H1 (cell line): ENCODE results near the gene POLR2H. TPM values are rescaled to one million over a fixed set of nuclear protein-coding genes. Genes with fewer than 3 reads are reported as not detected.

ENCODE experiments used
- CTCF ChIA-PET: fragments of 300-600 bp; sonication (Branson Sonifier 250); formaldehyde crosslinking; loops from one replicate; lab custom pipeline; 2021; ENCODE audit not compliant: partially characterized antibody; lab: Charles Lee
- POLR2A ChIA-PET: fragments of 300-600 bp; sonication (Branson Sonifier 250); formaldehyde crosslinking; loops from one replicate; lab custom pipeline; 2021; ENCODE audit warnings: inconsistent platforms; ENCODE audit not compliant: partially characterized antibody; lab: Charles Lee
- DNase-seq, 2 experiments: peaks; one replicate each; pipeline versions ENCODE4 v3.0.0 to v3.0.0-alpha.2; 2010 to 2022; ENCODE audit warnings: low spot score in 2 of 2, low read depth in 1 of 2, mixed read lengths in 1 of 2
- FAIRE-seq: peaks from 2 replicates; lab custom pipeline; 2011; peaks lifted over from hg19 to GRCh38; lab: Jason Lieb, UNC
- H2AFZ ChIP-seq: 2 replicates; pipeline ENCODE4 v1.8.1; 2012; ENCODE audit warnings: low read length, inconsistent platforms
- H2AK5ac ChIP-seq: 2 replicates; pipeline ENCODE4 v1.6.1; 2013; ENCODE audit warnings: low read depth, low read length
- H2BK120ac ChIP-seq: replicated peaks from 2 replicates; pipeline ENCODE3; 2013; ENCODE audit warnings: low read depth, low read length, inconsistent platforms
- H2BK12ac ChIP-seq: 2 replicates; pipeline ENCODE4 v1.6.1; 2013; ENCODE audit warnings: low read depth, low read length
- H2BK15ac ChIP-seq: 2 replicates; pipeline ENCODE4 v1.6.1; 2013; ENCODE audit warnings: low read length
- H2BK20ac ChIP-seq: 2 replicates; pipeline ENCODE4 v1.6.1; 2013; ENCODE audit warnings: low read length
- H2BK5ac ChIP-seq: 2 replicates; pipeline ENCODE4 v1.6.1; 2013; ENCODE audit warnings: low read depth, low read length
- H3K14ac ChIP-seq: 2 replicates; pipeline ENCODE4 v1.6.1; 2013; ENCODE audit warnings: inconsistent platforms; ENCODE audit not compliant: insufficient read length
- H3K18ac ChIP-seq: 2 replicates; pipeline ENCODE4 v1.6.1; 2013; ENCODE audit warnings: low read length; ENCODE audit errors: extremely low read depth
- H3K23ac ChIP-seq: 2 replicates; pipeline ENCODE4 v1.6.1; 2013; ENCODE audit warnings: inconsistent platforms; ENCODE audit not compliant: insufficient read length
- H3K23me2 ChIP-seq: 2 replicates; pipeline ENCODE4 v1.6.1; 2013; ENCODE audit warnings: low read depth, low read length
- H3K27ac ChIP-seq: 2 replicates; pipeline ENCODE4 v1.6.1; 2011; ENCODE audit warnings: low read depth, low read length, inconsistent platforms
- H3K27me3 ChIP-seq, 4 experiments: replicated peaks in 1 of 4; 1 replicate in 1 of 4; 2 replicates in 3 of 4; pipeline versions ENCODE4 v1.6.1 to v1.8.1; 2011 to 2013; ENCODE audit warnings: low read length in 3 of 4, mild to moderate bottlenecking in 3 of 4, inconsistent platforms in 2 of 4, mixed read lengths in 2 of 4, moderate library complexity in 1 of 4; ENCODE audit not compliant: control insufficient read depth in 3 of 4, insufficient read depth in 3 of 4; ENCODE audit errors: extremely low read depth in 1 of 4
- H3K36me3 ChIP-seq, 4 experiments: 2 replicates each; pipeline versions ENCODE4 v1.6.1 to v1.8.1; 2011 to 2013; ENCODE audit warnings: mild to moderate bottlenecking in 4 of 4, low read length in 3 of 4, moderate library complexity in 2 of 4, control low read depth in 1 of 4, inconsistent platforms in 1 of 4; ENCODE audit not compliant: insufficient read depth in 4 of 4, control insufficient read depth in 2 of 4
- H3K4ac ChIP-seq: replicated peaks from 2 replicates; pipeline ENCODE3; 2013; ENCODE audit warnings: low read length, low read depth, mixed read lengths, inconsistent platforms; ENCODE audit not compliant: insufficient read length
- H3K4me1 ChIP-seq, 4 experiments: replicated peaks in 1 of 4; 1 replicate in 1 of 4; 2 replicates in 3 of 4; pipeline versions ENCODE4 v1.6.1 to v1.8.1; 2011 to 2013; ENCODE audit warnings: low read length in 3 of 4, inconsistent platforms in 2 of 4, mixed read lengths in 1 of 4; ENCODE audit not compliant: insufficient read depth in 4 of 4, control insufficient read depth in 3 of 4
- H3K4me2 ChIP-seq, 2 experiments: 2 replicates each; pipeline versions ENCODE4 v1.6.1 to v1.8.1; 2011 to 2013; ENCODE audit warnings: low read depth in 2 of 2, low read length in 2 of 2, control low read depth in 1 of 2, inconsistent platforms in 1 of 2, mild to moderate bottlenecking in 1 of 2; ENCODE audit not compliant: insufficient read depth in 1 of 2
- H3K4me3 ChIP-seq, 4 experiments: fragments of 200-600, 300-600 bp in 1 of 4; sonication (generic), shearing (Covaris generic), sonication (Bioruptor Twin) in 1 of 4; 2 replicates each; pipeline versions ENCODE4 v1.5.1 to v1.8.1; 2011 to 2016; ENCODE audit warnings: low read length in 4 of 4, low read depth in 3 of 4, control low read depth in 2 of 4, inconsistent platforms in 2 of 4, mild to moderate bottlenecking in 2 of 4, mixed read lengths in 1 of 4, moderate library complexity in 1 of 4; ENCODE audit not compliant: insufficient read depth in 2 of 4; ENCODE audit errors: extremely low read depth in 1 of 4
- H3K56ac ChIP-seq: replicated peaks from 2 replicates; pipeline ENCODE3; 2013; ENCODE audit warnings: low read depth, mild to moderate bottlenecking, mixed read lengths, low read length, inconsistent platforms; ENCODE audit not compliant: insufficient read length
- H3K79me1 ChIP-seq: 2 replicates; pipeline ENCODE4 v1.6.1; 2013; ENCODE audit warnings: low read depth, low read length, control low read depth
- H3K79me2 ChIP-seq, 2 experiments: 2 replicates each; pipeline versions ENCODE4 v1.6.1 to v1.8.1; 2012 to 2013; ENCODE audit warnings: low read length in 2 of 2, mild to moderate bottlenecking in 2 of 2, inconsistent platforms in 1 of 2; ENCODE audit not compliant: insufficient read depth in 2 of 2, control insufficient read depth in 1 of 2
- H3K9ac ChIP-seq, 4 experiments: replicated peaks in 1 of 4; 1 replicate in 1 of 4; 2 replicates in 3 of 4; pipeline versions ENCODE4 v1.6.1 to v1.8.1; 2011 to 2013; ENCODE audit warnings: low read depth in 3 of 4, low read length in 3 of 4, control low read depth in 2 of 4, mild to moderate bottlenecking in 2 of 4, moderate library complexity in 2 of 4, inconsistent platforms in 1 of 4; ENCODE audit errors: extremely low read depth in 1 of 4
- H3K9me3 ChIP-seq, 2 experiments: 2 replicates each; pipeline versions ENCODE4 v1.6.1 to v1.8.1; 2012 to 2013; ENCODE audit warnings: mild to moderate bottlenecking in 2 of 2, moderate library complexity in 2 of 2, control low read depth in 1 of 2, inconsistent platforms in 1 of 2, low read depth in 1 of 2, low read length in 1 of 2, mixed read lengths in 1 of 2; ENCODE audit not compliant: insufficient read depth in 2 of 2
- H4K20me1 ChIP-seq, 2 experiments: replicated peaks in 1 of 2; 2 replicates each; pipeline versions ENCODE3 to v1.8.1; 2011 to 2013; ENCODE audit warnings: inconsistent platforms in 2 of 2, low read length in 2 of 2, mild to moderate bottlenecking in 1 of 2; ENCODE audit not compliant: insufficient read depth in 2 of 2, control insufficient read depth in 1 of 2
- H4K5ac ChIP-seq: 2 replicates; pipeline ENCODE4 v1.6.1; 2013; ENCODE audit warnings: low read length, low read depth, mixed read lengths, inconsistent platforms; ENCODE audit not compliant: insufficient read length
- H4K8ac ChIP-seq: 2 replicates; pipeline ENCODE4 v1.8.0; 2013; ENCODE audit warnings: mild to moderate bottlenecking, moderate library complexity, low read length, inconsistent platforms; ENCODE audit not compliant: insufficient read depth; ENCODE audit errors: extremely low read depth
- H4K91ac ChIP-seq: replicated peaks from 2 replicates; pipeline ENCODE3; 2013; ENCODE audit warnings: low read length, mixed read lengths, inconsistent platforms; ENCODE audit not compliant: insufficient read length
- BRCA1 ChIP-seq: IDR thresholded peaks from 2 replicates; pipeline ENCODE4 v1.6.1; 2012; ENCODE audit warnings: low read depth, low read length, improper control_type of control experiment
- CBX8 ChIP-seq: fragments of 300-800, 300-1000 bp; sonication (generic); IDR thresholded peaks from 2 replicates; pipeline ENCODE4 v1.7.1; 2016; ENCODE audit warnings: low read depth, low read length, borderline replicate concordance
- EGR1 ChIP-seq: IDR thresholded peaks from 2 replicates; pipeline ENCODE4 v1.6.1; 2011; ENCODE audit warnings: low read depth, low read length, borderline replicate concordance
- JUN ChIP-seq: IDR thresholded peaks from 2 replicates; pipeline ENCODE4 v1.6.1; 2011; ENCODE audit warnings: low read depth, mild to moderate bottlenecking, improper control_type of control experiment, low read length
- KDM1A ChIP-seq: fragments of 200-600, 300-600 bp; sonication (generic); IDR thresholded peaks from 2 replicates; pipeline ENCODE4 v1.7.1; 2016; ENCODE audit warnings: mild to moderate bottlenecking, low read length, borderline replicate concordance
- KDM5A ChIP-seq: fragments of 200-600 bp; IDR thresholded peaks from 2 replicates; pipeline ENCODE4 v1.7.1; 2012; ENCODE audit warnings: mild to moderate bottlenecking, low read length, inconsistent platforms, mixed read lengths
- RNF2 ChIP-seq: fragments of 200-900, 300-1000 bp; sonication (generic); IDR thresholded peaks from 2 replicates; pipeline ENCODE4 v1.7.1; 2016; ENCODE audit warnings: borderline replicate concordance, low read depth, mild to moderate bottlenecking, antibody characterized with exemption, low read length; ENCODE audit not compliant: poor library complexity, severe bottlenecking; ENCODE audit errors: missing control alignments
- SP4 ChIP-seq: IDR thresholded peaks from 2 replicates; pipeline ENCODE4 v1.6.1; 2012; ENCODE audit warnings: low read length, inconsistent platforms
- TCF12 ChIP-seq: IDR thresholded peaks from 2 replicates; pipeline ENCODE4 v1.6.1; 2011; ENCODE audit warnings: low read depth, mild to moderate bottlenecking, low read length
- WGBS, 2 experiments: shearing (Covaris generic) in 1 of 2; methylation state at CpG; one replicate each; pipeline versions ENCODE4 v1.1.6 to v1.1.7; 2013 to 2015; ENCODE audit warnings: low lambda C conversion rate in 2 of 2, mixed read lengths in 2 of 2, inconsistent platforms in 1 of 2, low coverage in 1 of 2, missing lambda C conversion rate in 1 of 2; ENCODE audit not compliant: insufficient replicate concordance in 2 of 2, insufficient coverage in 1 of 2, insufficient read length in 1 of 2; ENCODE audit errors: extremely low coverage in 1 of 2, missing lambda C conversion rate in 1 of 2; 5-methylcytosine and 5-hydroxymethylcytosine counted together
- polyA plus RNA-seq, 7 experiments: library from polyadenylated mRNA; depleted of rRNA in 3 of 7; stranded (reverse) in 5 of 7; unstranded in 2 of 7; fragments of >200 nt in 5 of 7; fragments of 200-250 nt in 2 of 7; gene quantifications; 1 replicate in 5 of 7; 2 replicates in 1 of 7; 4 replicates in 1 of 7; pipeline versions ENCODE4 v1.2.1 to v1.2.3, GENCODE V29; 2011 to 2013; ENCODE audit warnings: missing spikeins in 2 of 7, mixed read lengths in 2 of 7
- total RNA-seq: library from RNA; stranded (reverse); fragmentation: NEBNext Ultra II Directional; extraction: Animal tissue kit (Norgen Biotek cat#: 25700); gene quantifications from 2 replicates; pipeline ENCODE4 v1.2.1, GENCODE V29; 2021
- TF ChIP-seq, protein P1 (sequence below): IDR thresholded peaks from 2 replicates; pipeline ENCODE4 v1.6.1; 2012; ENCODE audit warnings: inconsistent platforms
- TF ChIP-seq, protein P2 (sequence below): IDR thresholded peaks from 2 replicates; pipeline ENCODE4 v1.6.1; 2012; ENCODE audit warnings: inconsistent platforms

Gene POLR2H
- total and polyA plus RNA-seq, 2 of the 8 experiments (the other 6 are each of a cell fraction or from before 2014, with no cell fraction given), result 113 to 335 TPM

DNA sequence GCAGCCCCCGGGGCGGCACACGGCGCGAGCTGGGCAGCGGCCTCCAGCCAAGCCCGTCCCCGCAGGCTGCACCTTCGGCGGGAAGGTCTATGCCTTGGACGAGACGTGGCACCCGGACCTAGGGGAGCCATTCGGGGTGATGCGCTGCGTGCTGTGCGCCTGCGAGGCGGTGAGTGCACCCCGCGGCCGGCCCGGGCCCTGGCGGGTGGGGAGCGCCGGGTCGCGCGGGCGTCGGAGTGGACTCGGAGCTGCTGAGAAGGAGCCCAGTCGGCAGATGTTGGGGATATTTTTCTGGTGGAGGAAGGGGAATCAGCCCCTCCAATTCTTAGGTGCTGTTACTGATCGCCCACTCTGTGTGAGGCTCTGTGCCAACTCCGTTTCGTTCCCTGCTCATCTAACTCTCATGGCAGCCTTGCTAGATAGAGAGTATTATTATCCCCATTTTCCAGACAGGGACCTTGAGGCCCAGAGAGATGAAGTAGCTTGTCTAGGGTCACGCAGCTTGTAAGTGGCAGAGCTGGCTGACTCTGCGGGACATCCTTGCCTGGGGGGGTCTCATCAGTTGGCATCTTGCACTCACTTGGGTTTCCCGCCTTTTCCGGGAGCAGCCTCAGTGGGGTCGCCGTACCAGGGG lies 19.2 kb downstream of the POLR2H start:
- H2BK15ac ChIP-seq, result no peak overlapping the region
- peak overlapping the region; percentile 52 to 71 (median 55) for H3K4me3 ChIP-seq
- H3K9me3 ChIP-seq, result no peaks in the 10 kb centered on the region
- peaks cover 31 to 55% (median 49%) of the 10 kb centered on the region in 4 experiments for H3K27me3 ChIP-seq
- 2% methylated on average over 30 of the region's 42 CpGs; no CpG with 5 or more reads in 1 of the 2 experiments for WGBS, 2 experiments
- ChIA-PET POLR2A (interaction anchor here (0.7 to 1.7 kb wide), 6 partner anchors 9 to 245 kb away, joined by 3 to 4 read pairs (median 4); partner anchors contain the start of genes EIF2B5 and FAM131A), CTCF (interaction anchor here (0.8 to 8.3 kb wide), 10 partner anchors 7 to 158 kb away, joined by 3 to 78 read pairs (median 4); no protein-coding TSS in a partner anchor)
- no peak overlapping the region for H3K9ac ChIP-seq
- H2AFZ ChIP-seq, result no peak overlapping the region
- no peak overlapping the region; the same call in 1 of the 2 replicates for H2BK12ac ChIP-seq
- H3K79me1 ChIP-seq, result no peaks in the 10 kb centered on the region
- H3K23ac ChIP-seq, result no peak overlapping the region
- no peak overlapping the region for H2BK120ac ChIP-seq
- H3K4me2 ChIP-seq, result peak overlapping the region; percentile 93 to 97
- FAIRE-seq (no peak), DNase-seq (no peak)
- H2AK5ac ChIP-seq, result no peak overlapping the region
- no peaks in the 10 kb centered on the region for H3K36me3 ChIP-seq
- H4K5ac ChIP-seq, result no peak overlapping the region
- no peak overlapping the region for H3K27ac ChIP-seq
- H4K8ac ChIP-seq, result no peak overlapping the region; the same call in 1 of the 2 replicates
- peaks cover 0 to 33% (median 27%) of the 10 kb centered on the region in 4 experiments; a peak in 6 of 7 replicates for H3K4me1 ChIP-seq
- peaks cover 2 to 9% of the 10 kb centered on the region in 2 experiments for H4K20me1 ChIP-seq
- peak overlapping the region; percentile 71; the same call in 1 of the 2 replicates for H2BK5ac ChIP-seq
- no peak overlapping the region for H4K91ac ChIP-seq
- H3K56ac ChIP-seq, result no peak overlapping the region
- no peak overlapping the region; the same call in 1 of the 2 replicates for H3K18ac ChIP-seq
- no peak overlapping the region for H3K14ac ChIP-seq
- no peak overlapping the region for H3K4ac ChIP-seq
- no peaks in the 10 kb centered on the region for H3K79me2 ChIP-seq
- no peak overlapping the region for H2BK20ac ChIP-seq
- peaks cover 15% of the 10 kb centered on the region; the same call in 1 of the 2 replicates for H3K23me2 ChIP-seq
- TF ChIP-seq CBX8, result no peak
- TF ChIP-seq, protein P1, sequence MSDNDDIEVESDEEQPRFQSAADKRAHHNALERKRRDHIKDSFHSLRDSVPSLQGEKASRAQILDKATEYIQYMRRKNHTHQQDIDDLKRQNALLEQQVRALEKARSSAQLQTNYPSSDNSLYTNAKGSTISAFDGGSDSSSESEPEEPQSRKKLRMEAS, result no peak
- TF ChIP-seq JUN, result no peak
- no peak for TF ChIP-seq TCF12
- peak; percentile 68 for TF ChIP-seq RNF2
- TF ChIP-seq, protein P2, sequence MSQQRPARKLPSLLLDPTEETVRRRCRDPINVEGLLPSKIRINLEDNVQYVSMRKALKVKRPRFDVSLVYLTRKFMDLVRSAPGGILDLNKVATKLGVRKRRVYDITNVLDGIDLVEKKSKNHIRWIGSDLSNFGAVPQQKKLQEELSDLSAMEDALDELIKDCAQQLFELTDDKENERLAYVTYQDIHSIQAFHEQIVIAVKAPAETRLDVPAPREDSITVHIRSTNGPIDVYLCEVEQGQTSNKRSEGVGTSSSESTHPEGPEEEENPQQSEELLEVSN, result peak; percentile 65; the same call in 1 of the 2 replicates
- TF ChIP-seq EGR1, result no peak
- TF ChIP-seq SP4, result no peak
- TF ChIP-seq BRCA1, result no peak
- peak; percentile 48; the same call in 1 of the 2 replicates for TF ChIP-seq KDM1A
- TF ChIP-seq KDM5A, result no peak
